NCI-H1694 treated with DMSO at 0.1 percent for 48 hours (cell line): ENCODE results near the gene PIK3C3.

Source experiments
- DNase-seq: peaks from one replicate; lab custom pipeline; 2025; lab: John Stamatoyannopoulos, UW

PIK3C3 gene

GRCh38 chr18:42131066-42131929, 176.3 kb downstream of the PIK3C3 start:
- peak; percentile 20 for DNase-seq

GRCh38 chr18:42131930-42132244, 176.9 kb downstream of the PIK3C3 start:
- DNase-seq, result no peak
